AG09309 (cell line): Measurements from ENCODE around the gene PAK4.

Experiments
- DNase-seq: peaks from one replicate; pipeline ENCODE4 v3.0.0-alpha.2; 2010; ENCODE audit warnings: low read depth
- H3K4me3 ChIP-seq: 2 replicates; pipeline ENCODE4 v1.5.1; 2011; ENCODE audit warnings: mild to moderate bottlenecking, low read depth, low read length, moderate library complexity; ENCODE audit not compliant: control insufficient read depth
- TF ChIP-seq, protein P1 (sequence below): IDR thresholded peaks from 2 replicates; pipeline ENCODE4 v1.5.1; 2011; ENCODE audit warnings: mild to moderate bottlenecking, low read depth, low read length, inconsistent platforms; ENCODE audit not compliant: insufficient read depth, control insufficient read depth; ENCODE audit errors: missing control alignments

Gene PAK4

DNA sequence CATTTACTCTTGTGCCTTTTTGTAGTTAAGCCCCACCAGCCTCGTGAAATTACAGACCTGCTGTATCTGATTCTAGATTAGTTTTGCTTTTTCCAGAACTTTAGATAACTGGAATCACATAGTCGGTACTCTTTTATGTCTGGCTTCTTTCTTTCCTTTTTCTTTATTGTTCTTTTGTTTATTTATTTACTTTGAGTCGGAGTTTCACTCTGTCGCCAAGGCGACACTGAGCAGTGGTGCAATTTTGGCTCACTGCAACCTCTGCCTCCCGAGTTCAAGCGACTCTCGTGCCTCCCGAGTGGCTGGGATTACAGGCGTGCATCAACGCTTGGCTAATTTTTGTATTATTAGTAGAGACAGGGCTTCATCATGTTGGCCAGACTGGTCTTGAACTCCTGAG lies 65.2 kb downstream of the PAK4 start:
- DNase-seq, result no peak
- H3K4me3 ChIP-seq, result no peak overlapping the region
- TF ChIP-seq, protein P1, sequence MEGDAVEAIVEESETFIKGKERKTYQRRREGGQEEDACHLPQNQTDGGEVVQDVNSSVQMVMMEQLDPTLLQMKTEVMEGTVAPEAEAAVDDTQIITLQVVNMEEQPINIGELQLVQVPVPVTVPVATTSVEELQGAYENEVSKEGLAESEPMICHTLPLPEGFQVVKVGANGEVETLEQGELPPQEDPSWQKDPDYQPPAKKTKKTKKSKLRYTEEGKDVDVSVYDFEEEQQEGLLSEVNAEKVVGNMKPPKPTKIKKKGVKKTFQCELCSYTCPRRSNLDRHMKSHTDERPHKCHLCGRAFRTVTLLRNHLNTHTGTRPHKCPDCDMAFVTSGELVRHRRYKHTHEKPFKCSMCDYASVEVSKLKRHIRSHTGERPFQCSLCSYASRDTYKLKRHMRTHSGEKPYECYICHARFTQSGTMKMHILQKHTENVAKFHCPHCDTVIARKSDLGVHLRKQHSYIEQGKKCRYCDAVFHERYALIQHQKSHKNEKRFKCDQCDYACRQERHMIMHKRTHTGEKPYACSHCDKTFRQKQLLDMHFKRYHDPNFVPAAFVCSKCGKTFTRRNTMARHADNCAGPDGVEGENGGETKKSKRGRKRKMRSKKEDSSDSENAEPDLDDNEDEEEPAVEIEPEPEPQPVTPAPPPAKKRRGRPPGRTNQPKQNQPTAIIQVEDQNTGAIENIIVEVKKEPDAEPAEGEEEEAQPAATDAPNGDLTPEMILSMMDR, result no peak

DNA sequence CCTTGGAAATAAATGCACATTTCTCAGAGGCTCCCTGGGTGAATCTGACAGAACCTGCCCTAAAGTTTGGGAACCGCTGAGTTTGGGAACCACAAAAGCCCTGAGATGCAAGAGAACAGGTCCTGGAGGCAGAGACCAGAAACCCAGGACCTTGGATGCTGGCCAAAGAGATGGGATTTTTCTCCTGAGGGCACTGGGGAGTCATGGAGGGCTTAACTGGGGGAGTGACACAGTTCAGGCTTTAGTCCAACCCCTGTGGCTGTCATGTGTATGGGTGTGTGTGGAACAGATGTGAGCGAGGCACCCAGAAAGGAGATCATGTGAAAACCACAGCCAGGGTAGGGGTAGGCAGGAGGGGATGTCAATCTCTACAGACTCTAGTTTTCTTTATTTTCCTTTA lies 67.3 kb downstream of the PAK4 start:
- H3K4me3 ChIP-seq, result no peak overlapping the region
- DNase-seq, result no peak
- TF ChIP-seq, protein P1, result no peak

DNA sequence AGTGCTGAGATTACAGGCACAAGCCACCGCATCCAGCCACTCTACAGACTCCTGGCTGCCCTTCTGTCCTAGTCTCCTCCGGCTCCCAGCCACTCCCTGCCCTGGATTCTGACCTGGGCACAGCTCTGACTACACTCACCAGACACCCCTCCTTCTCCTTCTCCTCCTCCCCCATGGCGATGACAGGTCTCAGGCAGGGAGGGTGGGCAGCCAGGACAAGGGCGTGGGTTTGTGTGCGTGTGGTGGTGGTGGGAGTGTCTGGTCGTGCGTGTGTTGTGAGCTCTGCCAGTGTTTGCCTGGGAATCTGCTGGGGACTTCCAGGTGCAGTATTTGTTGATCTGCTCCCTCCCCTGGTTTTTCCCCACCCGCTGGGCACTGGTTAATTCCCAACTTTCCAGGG lies 68.2 kb downstream of the PAK4 start:
- no peak overlapping the region for H3K4me3 ChIP-seq
- TF ChIP-seq, protein P1, result no peak
- DNase-seq, result no peak

DNA sequence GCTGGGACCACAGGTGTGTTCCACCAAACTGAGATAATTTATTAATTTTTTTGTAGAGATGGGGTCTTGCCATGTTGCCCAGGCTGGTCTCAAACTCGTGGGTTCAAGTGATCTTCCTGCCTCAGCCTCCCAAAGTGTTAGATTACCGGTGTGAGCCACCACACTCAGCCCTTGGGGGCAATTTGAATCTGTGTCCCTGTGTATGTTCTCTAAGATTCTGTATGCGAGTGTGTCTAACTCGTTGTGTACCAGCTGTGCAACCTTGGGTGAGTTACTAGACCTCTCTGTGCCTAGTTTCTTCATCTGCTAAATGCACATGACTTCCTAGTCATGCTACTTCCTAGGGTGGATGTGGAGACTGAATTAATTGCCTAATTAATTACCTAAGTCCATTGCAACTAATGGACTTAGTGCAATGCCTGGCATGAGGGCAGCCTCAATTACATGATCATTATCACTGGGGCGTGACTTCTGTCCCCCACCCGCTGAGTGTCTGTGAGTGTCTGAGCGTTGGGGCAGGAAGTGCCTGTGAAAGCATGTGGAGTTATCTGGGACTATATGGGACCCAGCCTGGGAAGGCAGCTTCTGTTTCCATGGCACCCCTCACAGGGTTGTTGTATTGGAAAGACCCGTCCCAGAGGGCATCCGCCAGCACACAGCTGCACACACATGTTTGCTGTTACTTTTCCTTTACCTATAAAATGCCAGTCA lies 69.4 kb downstream of the PAK4 start:
- TF ChIP-seq, protein P1, result no peak

DNA sequence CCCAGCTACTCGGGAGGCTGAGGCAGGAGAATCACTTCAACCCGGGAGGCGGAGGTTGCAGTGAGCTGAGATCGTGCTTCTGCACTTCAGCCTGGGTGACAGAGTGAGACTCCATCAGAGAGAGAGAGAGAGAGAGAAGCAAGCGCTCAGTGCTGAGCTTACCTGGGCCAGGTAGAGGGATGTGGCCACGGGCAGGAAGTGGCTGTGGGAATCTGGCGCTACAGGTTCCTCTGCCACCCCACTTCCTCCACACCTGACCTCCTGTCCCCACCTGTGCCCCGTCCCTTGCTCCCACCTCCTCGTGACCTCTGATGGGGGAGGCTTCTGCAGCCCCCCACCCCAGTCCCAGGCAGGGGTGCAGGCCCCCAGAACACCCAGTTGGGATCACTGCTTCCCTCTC lies 70.2 kb downstream of the PAK4 start:
- TF ChIP-seq, protein P1, result no peak
- H3K4me3 ChIP-seq, result no peak overlapping the region
- no peak for DNase-seq

More for the DNA sequence above, 69.4 kb downstream of the PAK4 start:
- DNase-seq, result no peak
- no peak overlapping the region for H3K4me3 ChIP-seq

DNA sequence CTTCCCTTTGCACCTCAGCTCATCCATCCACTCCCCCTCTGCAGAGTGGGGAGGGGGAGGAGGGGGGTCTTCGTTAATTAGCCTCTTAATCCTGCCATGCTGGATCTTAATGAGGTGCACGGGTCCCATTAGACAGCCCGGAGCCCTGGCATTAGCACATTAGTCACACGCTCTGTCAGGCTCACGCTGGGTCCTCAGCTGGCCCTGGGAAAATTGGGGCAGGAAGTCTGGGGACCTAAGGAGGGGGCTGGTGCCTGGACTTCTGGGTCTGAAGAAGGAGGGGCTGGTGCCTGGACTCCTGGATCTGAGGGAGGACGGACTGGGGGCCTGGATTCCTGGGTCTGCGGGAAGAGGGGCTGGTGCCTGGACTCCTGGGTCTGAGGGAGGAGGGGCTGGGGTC lies 70.7 kb downstream of the PAK4 start:
- no peak overlapping the region for H3K4me3 ChIP-seq
- TF ChIP-seq, protein P1, result no peak
- no peak for DNase-seq
